MM.1S (cell line): ENCODE data around the gene TMEM218.

Experiments used
- EZH2phosphoT487 ChIP-seq: fragments of 300-600 bp; sonication (generic); IDR thresholded peaks from 2 replicates; pipeline ENCODE4 v1.6.1; 2018; ENCODE audit warnings: antibody characterized with exemption, low read length
- TF ChIP-seq, protein P1 (sequence below): fragments of 300-600 bp; sonication (generic); IDR thresholded peaks from 2 replicates; pipeline ENCODE4 v1.5.1; 2016; ENCODE audit warnings: antibody characterized with exemption, low read length, mixed read lengths

DNA sequence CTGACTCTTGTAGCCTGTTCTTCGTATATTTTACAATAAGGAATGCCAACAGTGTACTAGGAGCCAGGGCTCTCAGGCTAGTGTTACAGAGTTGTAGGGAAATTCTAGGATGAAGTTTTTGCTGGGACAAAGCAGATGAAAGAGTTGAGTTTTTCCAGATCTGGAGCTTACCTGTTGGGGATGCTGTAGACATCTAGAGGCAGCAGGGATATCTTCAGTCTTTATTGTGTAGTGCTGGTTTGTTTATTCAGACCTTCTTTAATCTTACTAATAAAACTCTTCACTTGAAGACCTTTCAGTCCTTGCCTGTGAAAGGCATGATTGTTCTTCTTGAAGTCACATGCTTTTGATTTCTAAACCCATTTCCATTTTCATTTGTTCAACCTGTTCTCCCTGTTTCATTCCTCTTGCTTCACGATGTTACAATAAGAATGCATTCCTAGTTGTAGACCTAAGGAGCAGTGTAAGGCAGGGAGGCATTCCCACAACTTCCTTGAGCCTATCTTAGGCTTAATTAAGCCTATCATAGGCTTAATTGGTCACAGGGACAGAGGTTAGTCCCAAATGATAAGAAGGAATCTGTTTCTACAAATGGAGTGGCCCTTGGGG is 56.2 kb downstream of the TMEM218 start:
- TF ChIP-seq, protein P1, sequence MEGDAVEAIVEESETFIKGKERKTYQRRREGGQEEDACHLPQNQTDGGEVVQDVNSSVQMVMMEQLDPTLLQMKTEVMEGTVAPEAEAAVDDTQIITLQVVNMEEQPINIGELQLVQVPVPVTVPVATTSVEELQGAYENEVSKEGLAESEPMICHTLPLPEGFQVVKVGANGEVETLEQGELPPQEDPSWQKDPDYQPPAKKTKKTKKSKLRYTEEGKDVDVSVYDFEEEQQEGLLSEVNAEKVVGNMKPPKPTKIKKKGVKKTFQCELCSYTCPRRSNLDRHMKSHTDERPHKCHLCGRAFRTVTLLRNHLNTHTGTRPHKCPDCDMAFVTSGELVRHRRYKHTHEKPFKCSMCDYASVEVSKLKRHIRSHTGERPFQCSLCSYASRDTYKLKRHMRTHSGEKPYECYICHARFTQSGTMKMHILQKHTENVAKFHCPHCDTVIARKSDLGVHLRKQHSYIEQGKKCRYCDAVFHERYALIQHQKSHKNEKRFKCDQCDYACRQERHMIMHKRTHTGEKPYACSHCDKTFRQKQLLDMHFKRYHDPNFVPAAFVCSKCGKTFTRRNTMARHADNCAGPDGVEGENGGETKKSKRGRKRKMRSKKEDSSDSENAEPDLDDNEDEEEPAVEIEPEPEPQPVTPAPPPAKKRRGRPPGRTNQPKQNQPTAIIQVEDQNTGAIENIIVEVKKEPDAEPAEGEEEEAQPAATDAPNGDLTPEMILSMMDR: no peak
- TF ChIP-seq EZH2phosphoT487: no peak
